Measurements from ENCODE around the gene ADAD2.

- TF ChIP-seq TAF1 (IDR thresholded peaks at IDR 0.05; ENCODE audit: borderline replicate concordance, insufficient read depth, low read length) (no peak), POLR2AphosphoS5 (IDR thresholded peaks at IDR 0.05; ENCODE audit: low read depth, low read length) (no peak), SIN3A (IDR thresholded peaks at IDR 0.05; ENCODE audit: borderline replicate concordance, insufficient read depth, low read length) (no peak)
- TF ChIP-seq, protein P1, sequence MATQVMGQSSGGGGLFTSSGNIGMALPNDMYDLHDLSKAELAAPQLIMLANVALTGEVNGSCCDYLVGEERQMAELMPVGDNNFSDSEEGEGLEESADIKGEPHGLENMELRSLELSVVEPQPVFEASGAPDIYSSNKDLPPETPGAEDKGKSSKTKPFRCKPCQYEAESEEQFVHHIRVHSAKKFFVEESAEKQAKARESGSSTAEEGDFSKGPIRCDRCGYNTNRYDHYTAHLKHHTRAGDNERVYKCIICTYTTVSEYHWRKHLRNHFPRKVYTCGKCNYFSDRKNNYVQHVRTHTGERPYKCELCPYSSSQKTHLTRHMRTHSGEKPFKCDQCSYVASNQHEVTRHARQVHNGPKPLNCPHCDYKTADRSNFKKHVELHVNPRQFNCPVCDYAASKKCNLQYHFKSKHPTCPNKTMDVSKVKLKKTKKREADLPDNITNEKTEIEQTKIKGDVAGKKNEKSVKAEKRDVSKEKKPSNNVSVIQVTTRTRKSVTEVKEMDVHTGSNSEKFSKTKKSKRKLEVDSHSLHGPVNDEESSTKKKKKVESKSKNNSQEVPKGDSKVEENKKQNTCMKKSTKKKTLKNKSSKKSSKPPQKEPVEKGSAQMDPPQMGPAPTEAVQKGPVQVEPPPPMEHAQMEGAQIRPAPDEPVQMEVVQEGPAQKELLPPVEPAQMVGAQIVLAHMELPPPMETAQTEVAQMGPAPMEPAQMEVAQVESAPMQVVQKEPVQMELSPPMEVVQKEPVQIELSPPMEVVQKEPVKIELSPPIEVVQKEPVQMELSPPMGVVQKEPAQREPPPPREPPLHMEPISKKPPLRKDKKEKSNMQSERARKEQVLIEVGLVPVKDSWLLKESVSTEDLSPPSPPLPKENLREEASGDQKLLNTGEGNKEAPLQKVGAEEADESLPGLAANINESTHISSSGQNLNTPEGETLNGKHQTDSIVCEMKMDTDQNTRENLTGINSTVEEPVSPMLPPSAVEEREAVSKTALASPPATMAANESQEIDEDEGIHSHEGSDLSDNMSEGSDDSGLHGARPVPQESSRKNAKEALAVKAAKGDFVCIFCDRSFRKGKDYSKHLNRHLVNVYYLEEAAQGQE (IDR thresholded peaks at IDR 0.05; ENCODE audit: insufficient read depth in 1 of 2, low read depth in 2 of 2, low read length in 2 of 2), result no peak
These were observed 7.4 kb upstream of the ADAD2 start for GRCh38 chr16:84183572-84183875.

All from PFSK-1 (cell line).